DND-41 (cell line): ENCODE data around the gene DNAH3.

Experiments used
- CTCF ChIP-seq: IDR thresholded peaks from 2 replicates; pipeline ENCODE4 v1.5.1; 2012; ENCODE audit warnings: borderline replicate concordance, low read length, moderate library complexity, mild to moderate bottlenecking; ENCODE audit not compliant: poor library complexity, severe bottlenecking; ENCODE audit errors: extremely low read depth
- EZH2 ChIP-seq: IDR thresholded peaks from 3 replicates; pipeline ENCODE4 v1.6.1; 2012; ENCODE audit warnings: borderline replicate concordance, low read depth, mild to moderate bottlenecking, moderate library complexity, low read length, inconsistent platforms; ENCODE audit not compliant: severe bottlenecking

- TF ChIP-seq CTCF: no peak
- no peak for TF ChIP-seq EZH2
These were observed 49.1 kb upstream of the DNAH3 start for GRCh38 chr16:21199607-21200218.
